OCI-LY1 (cell line): ENCODE measurements around the gene ATP11A.

Experiments used
- H2AFZ ChIP-seq: fragments of 200-600 bp; sonication (generic), shearing (Covaris generic); 2 replicates; pipeline ENCODE4 v1.6.0; 2014; ENCODE audit warnings: antibody characterized with exemption, mild to moderate bottlenecking, low read length
- H3F3A ChIP-seq: fragments of 200-600 bp; sonication (generic), shearing (Covaris generic); 2 replicates; pipeline ENCODE4 v1.6.0; 2014; ENCODE audit warnings: mild to moderate bottlenecking, antibody characterized with exemption, low read length, moderate library complexity; ENCODE audit not compliant: insufficient read depth
- H3K27ac ChIP-seq: fragments of 200-600 bp; sonication (generic); 2 replicates; pipeline ENCODE4 v1.5.1; 2014; ENCODE audit warnings: low read length, mixed run types, mild to moderate bottlenecking, low read depth; ENCODE audit not compliant: poor library complexity, severe bottlenecking
- H3K27me3 ChIP-seq: fragments of 200-600 bp; sonication (generic); 2 replicates; pipeline ENCODE4 v1.6.0; 2014; ENCODE audit warnings: antibody characterized with exemption, mild to moderate bottlenecking, low read length, moderate library complexity; ENCODE audit not compliant: insufficient read depth
- H3K36me3 ChIP-seq: fragments of 200-600 bp; sonication (generic); 2 replicates; pipeline ENCODE4 v1.6.1; 2014; ENCODE audit warnings: mild to moderate bottlenecking, antibody characterized with exemption, low read length, moderate library complexity, mixed read lengths; ENCODE audit not compliant: insufficient read depth
- H3K4me1 ChIP-seq: fragments of 200-600 bp; sonication (generic); 2 replicates; pipeline ENCODE4 v1.5.1; 2014; ENCODE audit warnings: mild to moderate bottlenecking, low read length, moderate library complexity; ENCODE audit not compliant: insufficient read depth, severe bottlenecking
- H3K4me2 ChIP-seq: fragments of 200-600 bp; sonication (generic), shearing (Covaris generic); 2 replicates; pipeline ENCODE4 v1.6.1; 2014; ENCODE audit warnings: low read length
- H3K4me3 ChIP-seq: fragments of 200-600 bp; sonication (generic); 2 replicates; pipeline ENCODE4 v1.5.1; 2014; ENCODE audit warnings: low read length, low read depth, mild to moderate bottlenecking, mixed read lengths; ENCODE audit not compliant: poor library complexity, severe bottlenecking
- H3K79me2 ChIP-seq: fragments of 200-600 bp; shearing (Covaris generic); 2 replicates; pipeline ENCODE4 v1.6.1; 2016; ENCODE audit warnings: mixed run types, low read length, mixed read lengths; ENCODE audit not compliant: insufficient read depth
- H3K9ac ChIP-seq: fragments of 200-600 bp; sonication (generic), shearing (Covaris generic); 2 replicates; pipeline ENCODE4 v1.6.1; 2014; ENCODE audit warnings: mild to moderate bottlenecking, low read length, mixed read lengths
- H3K9me2 ChIP-seq: fragments of 200-600 bp; sonication (generic), shearing (Covaris generic); 2 replicates; pipeline ENCODE4 v1.6.1; 2014; ENCODE audit warnings: low read depth, mild to moderate bottlenecking, low read length, mixed read lengths
- H3K9me3 ChIP-seq: fragments of 200-600 bp; shearing (Covaris generic); 2 replicates; pipeline ENCODE4 v1.6.1; 2014; ENCODE audit warnings: low read length, mixed read lengths
- H4K20me1 ChIP-seq: fragments of 200-600 bp; sonication (generic), shearing (Covaris generic); 2 replicates; pipeline ENCODE4 v1.6.0; 2016; ENCODE audit warnings: mild to moderate bottlenecking, low read length; ENCODE audit not compliant: insufficient read depth
- EZH2 ChIP-seq: fragments of 200-600 bp; sonication (generic), shearing (Covaris generic); IDR thresholded peaks from 2 replicates; pipeline ENCODE4 v1.8.0; 2017; ENCODE audit warnings: borderline replicate concordance, mixed run types, mild to moderate bottlenecking, antibody characterized with exemption, low read length, moderate library complexity, mixed read lengths
- TF ChIP-seq, protein P1 (sequence below): fragments of 200-600 bp; sonication (generic), shearing (Covaris generic); IDR thresholded peaks from 2 replicates; pipeline ENCODE4 v1.5.1; 2017; ENCODE audit warnings: mild to moderate bottlenecking, antibody characterized with exemption, low read length, moderate library complexity, mixed read lengths

The ATP11A gene

DNA sequence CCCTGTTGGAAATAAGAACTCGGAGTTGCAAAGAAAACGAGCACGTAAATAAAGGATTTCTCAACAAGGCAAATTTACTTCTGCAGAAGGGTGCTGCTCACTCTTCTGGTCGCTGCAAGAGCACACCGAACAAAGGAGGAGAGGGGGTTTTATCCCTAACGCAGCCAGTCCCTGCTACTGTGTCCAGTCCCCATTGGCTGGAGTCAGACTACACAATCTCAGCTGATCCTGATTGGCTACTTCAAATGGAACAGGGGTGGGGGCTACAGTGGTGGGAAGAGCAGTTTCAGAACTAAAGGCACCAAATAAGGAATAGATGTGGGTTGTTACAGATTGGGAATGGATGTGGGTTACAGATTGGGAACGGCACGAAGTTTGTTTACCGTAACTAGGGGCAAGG, 215.2 kb downstream of the ATP11A start:
- H3K27ac ChIP-seq = no peak overlapping the region
- H4K20me1 ChIP-seq = no peaks in the 10 kb centered on the region
- peaks cover 10% of the 10 kb centered on the region for H3K9me3 ChIP-seq
- no peak overlapping the region for H3K9ac ChIP-seq
- H3K4me2 ChIP-seq = no peak overlapping the region
- no peaks in the 10 kb centered on the region; the same call in 1 of the 2 replicates for H3K36me3 ChIP-seq
- H3K4me1 ChIP-seq = no peaks in the 10 kb centered on the region
- TF ChIP-seq EZH2 = no peak
- TF ChIP-seq, protein P1, sequence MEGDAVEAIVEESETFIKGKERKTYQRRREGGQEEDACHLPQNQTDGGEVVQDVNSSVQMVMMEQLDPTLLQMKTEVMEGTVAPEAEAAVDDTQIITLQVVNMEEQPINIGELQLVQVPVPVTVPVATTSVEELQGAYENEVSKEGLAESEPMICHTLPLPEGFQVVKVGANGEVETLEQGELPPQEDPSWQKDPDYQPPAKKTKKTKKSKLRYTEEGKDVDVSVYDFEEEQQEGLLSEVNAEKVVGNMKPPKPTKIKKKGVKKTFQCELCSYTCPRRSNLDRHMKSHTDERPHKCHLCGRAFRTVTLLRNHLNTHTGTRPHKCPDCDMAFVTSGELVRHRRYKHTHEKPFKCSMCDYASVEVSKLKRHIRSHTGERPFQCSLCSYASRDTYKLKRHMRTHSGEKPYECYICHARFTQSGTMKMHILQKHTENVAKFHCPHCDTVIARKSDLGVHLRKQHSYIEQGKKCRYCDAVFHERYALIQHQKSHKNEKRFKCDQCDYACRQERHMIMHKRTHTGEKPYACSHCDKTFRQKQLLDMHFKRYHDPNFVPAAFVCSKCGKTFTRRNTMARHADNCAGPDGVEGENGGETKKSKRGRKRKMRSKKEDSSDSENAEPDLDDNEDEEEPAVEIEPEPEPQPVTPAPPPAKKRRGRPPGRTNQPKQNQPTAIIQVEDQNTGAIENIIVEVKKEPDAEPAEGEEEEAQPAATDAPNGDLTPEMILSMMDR = no peak
- no peak overlapping the region for H3K4me3 ChIP-seq
- no peak overlapping the region for H2AFZ ChIP-seq
- H3K9me2 ChIP-seq = no peaks in the 10 kb centered on the region
- peaks cover 37% of the 10 kb centered on the region for H3K27me3 ChIP-seq
- no peaks in the 10 kb centered on the region for H3F3A ChIP-seq
- H3K79me2 ChIP-seq = no peaks in the 10 kb centered on the region

GRCh38 chr13:112905619-112905989, 215.8 kb downstream of the ATP11A start:
- Histone ChIP-seq H3K79me2 (no peaks in the 10 kb centered on the region), H3K9ac (no peak overlapping the region), H3K27ac (no peak overlapping the region), H3K4me1 (no peaks in the 10 kb centered on the region), H3K4me2 (no peak overlapping the region), H3F3A (no peaks in the 10 kb centered on the region), H3K36me3 (no peaks in the 10 kb centered on the region; the same call in 1 of the 2 replicates), H3K27me3 (peaks cover 37% of the 10 kb centered on the region), H2AFZ (no peak overlapping the region), H3K9me2 (no peaks in the 10 kb centered on the region), H3K9me3 (peaks cover 10% of the 10 kb centered on the region), H3K4me3 (no peak overlapping the region), H4K20me1 (no peaks in the 10 kb centered on the region)
- no peak for TF ChIP-seq EZH2
- TF ChIP-seq, protein P1 = no peak

DNA sequence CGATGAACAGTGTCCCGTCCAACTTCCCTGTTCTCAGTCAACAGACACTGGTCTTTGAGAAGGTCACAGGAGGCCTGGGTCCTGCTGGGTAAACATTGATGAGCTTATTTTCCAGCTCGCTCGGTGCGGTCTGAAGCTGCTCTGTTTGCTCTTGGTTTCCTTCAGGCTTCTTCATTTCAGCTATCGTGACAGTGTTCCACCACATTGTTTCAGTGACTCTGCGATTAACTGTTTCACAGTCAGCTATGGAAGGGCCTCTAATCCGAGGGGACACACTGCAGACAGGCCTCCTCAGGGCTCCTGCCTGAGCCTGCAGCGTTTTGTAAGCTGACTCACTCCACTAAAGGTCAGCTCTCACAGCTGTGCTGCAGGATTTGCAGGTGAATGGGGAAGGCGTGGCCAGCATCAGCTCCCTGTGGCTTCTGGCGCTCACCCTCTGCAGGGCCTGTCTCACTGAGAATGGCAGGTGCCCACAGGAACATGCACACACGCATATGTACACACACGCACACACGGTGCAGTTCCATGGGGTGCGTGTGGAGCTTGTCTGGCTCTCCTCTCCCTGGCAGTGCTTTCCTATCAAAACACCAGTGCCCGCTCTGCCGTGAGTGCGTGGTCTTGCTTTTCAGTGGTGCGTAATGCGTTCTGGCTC, 216.3 kb downstream of the ATP11A start:
- Histone ChIP-seq H3F3A (no peaks in the 10 kb centered on the region), H3K9ac (no peak overlapping the region), H3K9me2 (no peaks in the 10 kb centered on the region), H3K27me3 (peaks cover 37% of the 10 kb centered on the region), H3K4me1 (no peaks in the 10 kb centered on the region), H4K20me1 (no peaks in the 10 kb centered on the region), H2AFZ (no peak overlapping the region), H3K4me2 (no peak overlapping the region), H3K27ac (no peak overlapping the region), H3K79me2 (no peaks in the 10 kb centered on the region), H3K36me3 (no peaks in the 10 kb centered on the region; the same call in 1 of the 2 replicates), H3K4me3 (no peak overlapping the region), H3K9me3 (peaks cover 10% of the 10 kb centered on the region)
- no peak for TF ChIP-seq EZH2
- TF ChIP-seq, protein P1 = no peak
